Mucosa of rectum (tissue), 2 donors: ENCODE measurements around the gene UGT1A5.
A peak's percentile ranks its signal among the peaks of the same experiment; 100 is the strongest.

Source experiments
- H3K27ac ChIP-seq, 2 donors: one replicate each; pipeline ENCODE4 v1.7.0; 2013; ENCODE audit warnings: inconsistent platforms in 2 of 2, low read depth in 2 of 2, low read length in 2 of 2
- H3K27me3 ChIP-seq, 2 donors: one replicate each; pipeline ENCODE4 v1.7.0; 2013; ENCODE audit warnings: low read length in 2 of 2; ENCODE audit not compliant: control insufficient read depth in 2 of 2, insufficient read depth in 2 of 2
- H3K36me3 ChIP-seq, 2 donors: one replicate each; pipeline ENCODE4 v1.7.0; 2013; ENCODE audit warnings: low read length in 2 of 2; ENCODE audit not compliant: control insufficient read depth in 2 of 2, insufficient read depth in 2 of 2
- H3K4me1 ChIP-seq, 2 donors: one replicate each; pipeline ENCODE4 v1.7.0; 2013; ENCODE audit warnings: low read length in 2 of 2, mild to moderate bottlenecking in 1 of 2; ENCODE audit not compliant: control insufficient read depth in 2 of 2, insufficient read depth in 2 of 2
- H3K4me3 ChIP-seq, 2 donors: one replicate each; pipeline ENCODE4 v1.7.0; 2013; ENCODE audit warnings: low read length in 2 of 2
- H3K9ac ChIP-seq, 2 donors: one replicate each; pipeline ENCODE4 v1.7.0; 2013; ENCODE audit warnings: low read length in 2 of 2, low read depth in 1 of 2, mild to moderate bottlenecking in 1 of 2
- H3K9me3 ChIP-seq, 2 donors: one replicate each; pipeline ENCODE4 v1.7.0; 2013; ENCODE audit warnings: low read length in 2 of 2; ENCODE audit not compliant: control insufficient read depth in 2 of 2
- donor health status: healthy.
- donor health status: Normal muscosa, but diverticular disease.

Gene UGT1A5

GRCh38 chr2:233758849-233759248 lies 46.1 kb downstream of the UGT1A5 start:
- Histone ChIP-seq H3K27ac (no peak overlapping the region), H3K27me3 (no peaks in the 10 kb centered on the region), H3K9ac (no peak overlapping the region), H3K9me3 (no peaks in the 10 kb centered on the region), H3K36me3 (peaks cover 0 to 3% of the 10 kb centered on the region in 2 donors), H3K4me1 (peaks cover 7 to 33% of the 10 kb centered on the region in 2 donors), H3K4me3 (no peak overlapping the region)

DNA sequence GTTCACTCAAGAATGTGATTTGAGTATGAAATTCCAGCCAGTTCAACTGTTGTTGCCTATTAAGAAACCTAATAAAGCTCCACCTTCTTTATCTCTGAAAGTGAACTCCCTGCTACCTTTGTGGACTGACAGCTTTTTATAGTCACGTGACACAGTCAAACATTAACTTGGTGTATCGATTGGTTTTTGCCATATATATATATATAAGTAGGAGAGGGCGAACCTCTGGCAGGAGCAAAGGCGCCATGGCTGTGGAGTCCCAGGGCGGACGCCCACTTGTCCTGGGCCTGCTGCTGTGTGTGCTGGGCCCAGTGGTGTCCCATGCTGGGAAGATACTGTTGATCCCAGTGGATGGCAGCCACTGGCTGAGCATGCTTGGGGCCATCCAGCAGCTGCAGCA lies 47.3 kb downstream of the UGT1A5 start, which contains the start of gene UGT1A1:
Gene UGT1A1, plus strand, starts transcription at position 228 of the 400 bp plus-strand sequence. Its CDS starts 18 bp downstream, at position 246.
- no peaks in the 10 kb centered on the region for H3K9me3 ChIP-seq
- H3K9ac ChIP-seq = no peak within 1 kb of the TSS
- no peaks in the 10 kb centered on the region for H3K27me3 ChIP-seq
- H3K27ac ChIP-seq = no peak within 1 kb of the TSS
- H3K4me1 ChIP-seq = peaks cover 10 to 35% of the 10 kb centered on the region in 2 donors
- peaks cover 0 to 3% of the 10 kb centered on the region in 2 donors for H3K36me3 ChIP-seq
- no peak within 1 kb of the TSS for H3K4me3 ChIP-seq

DNA sequence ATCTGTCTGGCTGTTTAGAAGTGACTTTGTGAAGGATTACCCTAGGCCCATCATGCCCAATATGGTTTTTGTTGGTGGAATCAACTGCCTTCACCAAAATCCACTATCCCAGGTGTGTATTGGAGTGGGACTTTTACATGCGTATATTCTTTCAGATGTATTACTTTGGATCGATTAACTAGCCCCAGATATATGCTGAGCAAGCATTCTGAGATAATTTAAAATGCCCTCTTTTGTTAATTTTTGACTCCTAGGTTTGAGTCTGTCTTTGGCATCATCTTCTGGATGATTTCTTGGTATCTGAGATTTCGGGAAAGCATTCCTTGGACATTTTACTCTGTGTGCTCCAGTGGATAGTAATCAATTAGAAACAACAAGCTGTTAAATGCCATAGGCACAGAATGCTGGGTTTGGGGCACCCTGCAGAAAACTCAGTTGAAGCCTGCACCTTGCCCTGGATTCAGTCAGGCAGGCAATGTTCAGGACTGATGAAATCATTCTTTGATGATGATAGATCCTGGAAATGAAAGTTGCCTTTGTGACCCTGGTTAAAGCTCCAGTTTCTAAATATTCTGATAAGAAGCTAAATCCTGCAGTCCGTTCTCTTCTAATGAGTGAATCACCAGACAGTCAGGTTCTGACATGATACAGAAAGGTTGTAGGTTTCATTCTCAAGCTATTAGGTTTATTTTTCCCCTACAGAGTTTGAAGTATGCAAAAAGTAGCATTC lies 48.5 kb downstream of the UGT1A5 start:
- no peaks in the 10 kb centered on the region for H3K27me3 ChIP-seq
- peaks cover 10 to 35% of the 10 kb centered on the region in 2 donors for H3K4me1 ChIP-seq
- H3K27ac ChIP-seq = no peak overlapping the region

DNA sequence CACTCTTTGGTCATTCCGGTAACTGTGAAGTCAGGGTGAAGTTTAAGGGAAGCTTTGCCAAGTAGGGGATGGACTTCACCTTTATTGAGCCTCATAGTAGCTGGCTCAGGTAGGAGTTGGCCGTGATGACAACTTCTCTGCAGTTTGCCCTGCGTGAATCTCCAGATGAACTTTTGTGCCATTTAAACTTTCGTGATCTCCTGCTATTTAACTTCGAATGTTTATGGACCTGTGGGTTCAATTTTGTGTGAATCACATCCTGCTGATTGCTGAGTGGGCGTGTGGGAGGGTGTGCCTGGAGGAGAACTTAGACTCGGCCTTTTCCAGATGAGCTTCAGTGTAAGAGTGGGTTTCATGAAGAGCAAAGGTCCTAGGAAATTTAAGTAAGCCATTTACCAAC lies 51.6 kb downstream of the UGT1A5 start:
- H3K4me3 ChIP-seq = no peak overlapping the region
- no peaks in the 10 kb centered on the region for H3K9me3 ChIP-seq
- H3K27ac ChIP-seq = peak overlapping the region; percentile 26 to 65
- H3K4me1 ChIP-seq = peaks cover 4 to 11% of the 10 kb centered on the region in 2 donors
- peaks cover 4 to 11% of the 10 kb centered on the region in 2 donors for H3K36me3 ChIP-seq
- H3K27me3 ChIP-seq = no peaks in the 10 kb centered on the region
- H3K9ac ChIP-seq = no peak overlapping the region

More for the DNA sequence above, 48.5 kb downstream of the UGT1A5 start:
- Histone ChIP-seq H3K36me3 (peaks cover 0 to 3% of the 10 kb centered on the region in 2 donors), H3K9ac (no peak overlapping the region), H3K4me3 (no peak overlapping the region), H3K9me3 (no peaks in the 10 kb centered on the region)

GRCh38 chr2:233764761-233765160 lies 52.1 kb downstream of the UGT1A5 start:
- peak overlapping the region; percentile 26 to 65 for H3K27ac ChIP-seq
- H3K36me3 ChIP-seq = peaks cover 5 to 14% of the 10 kb centered on the region in 2 donors
- H3K9ac ChIP-seq = no peak overlapping the region
- peaks cover 4 to 11% of the 10 kb centered on the region in 2 donors for H3K4me1 ChIP-seq
- H3K9me3 ChIP-seq = no peaks in the 10 kb centered on the region
- no peaks in the 10 kb centered on the region for H3K27me3 ChIP-seq
- no peak overlapping the region for H3K4me3 ChIP-seq

- Histone ChIP-seq H3K9ac (no peak overlapping the region), H3K9me3 (no peaks in the 10 kb centered on the region), H3K36me3 (peaks cover 5 to 13% of the 10 kb centered on the region in 2 donors), H3K27me3 (no peaks in the 10 kb centered on the region), H3K27ac (no peak overlapping the region), H3K4me1 (peaks cover 4 to 9% of the 10 kb centered on the region in 2 donors), H3K4me3 (no peak overlapping the region)
Observed at GRCh38 chr2:233766416-233766815, 53.7 kb downstream of the UGT1A5 start.

DNA sequence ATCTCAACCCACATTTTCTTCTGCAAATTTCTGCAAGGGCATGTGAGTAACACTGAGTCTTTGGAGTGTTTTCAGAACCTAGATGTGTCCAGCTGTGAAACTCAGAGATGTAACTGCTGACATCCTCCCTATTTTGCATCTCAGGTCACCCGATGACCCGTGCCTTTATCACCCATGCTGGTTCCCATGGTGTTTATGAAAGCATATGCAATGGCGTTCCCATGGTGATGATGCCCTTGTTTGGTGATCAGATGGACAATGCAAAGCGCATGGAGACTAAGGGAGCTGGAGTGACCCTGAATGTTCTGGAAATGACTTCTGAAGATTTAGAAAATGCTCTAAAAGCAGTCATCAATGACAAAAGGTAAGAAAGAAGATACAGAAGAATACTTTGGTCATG lies 55.4 kb downstream of the UGT1A5 start:
- Histone ChIP-seq H3K27ac (no peak overlapping the region), H3K9me3 (no peaks in the 10 kb centered on the region), H3K9ac (no peak overlapping the region), H3K36me3 (peaks cover 11 to 17% of the 10 kb centered on the region in 2 donors), H3K4me1 (peaks cover 4 to 7% of the 10 kb centered on the region in 2 donors), H3K27me3 (no peaks in the 10 kb centered on the region), H3K4me3 (no peak overlapping the region)

GRCh38 chr2:233769260-233769659 lies 56.6 kb downstream of the UGT1A5 start:
- Histone ChIP-seq H3K4me3 (no peak overlapping the region), H3K4me1 (peaks cover 0 to 4% of the 10 kb centered on the region in 2 donors), H3K27me3 (no peaks in the 10 kb centered on the region), H3K9ac (no peak overlapping the region), H3K36me3 (peaks cover 11 to 17% of the 10 kb centered on the region in 2 donors), H3K9me3 (no peaks in the 10 kb centered on the region), H3K27ac (no peak overlapping the region)

GRCh38 chr2:233772153-233772552 lies 59.4 kb downstream of the UGT1A5 start:
- Histone ChIP-seq H3K27me3 (no peaks in the 10 kb centered on the region), H3K9me3 (no peaks in the 10 kb centered on the region), H3K36me3 (peaks cover 11 to 17% of the 10 kb centered on the region in 2 donors), H3K9ac (no peak overlapping the region), H3K4me1 (no peaks in the 10 kb centered on the region), H3K4me3 (no peak overlapping the region), H3K27ac (no peak overlapping the region)

- Histone ChIP-seq H3K36me3 (peaks cover 8 to 17% of the 10 kb centered on the region in 2 donors), H3K4me3 (no peak overlapping the region), H3K9ac (no peak overlapping the region)
Observed at GRCh38 chr2:233772583-233772982, 59.9 kb downstream of the UGT1A5 start.

More at GRCh38 chr2:233772583-233772982, 59.9 kb downstream of the UGT1A5 start:
- Histone ChIP-seq H3K27me3 (no peaks in the 10 kb centered on the region), H3K27ac (no peak overlapping the region), H3K9me3 (no peaks in the 10 kb centered on the region), H3K4me1 (no peaks in the 10 kb centered on the region)
